Stimulated activated CD8-positive, alpha-beta memory T cell treated with anti-CD3 and anti-CD28 coated beads, Interleukin-4, amount 100 ng/mL, for 48 hours (primary cell): Measurements from ENCODE around the gene KCNK1.

Source experiments
- DNase-seq: peaks from one replicate; pipeline ENCODE4 v3.0.0-alpha.2; 2020

KCNK1 gene

GRCh38 chr1:233640179-233640578 lies 26.3 kb downstream of the KCNK1 start:
- DNase-seq = no peak

GRCh38 chr1:233641029-233641428 lies 27.1 kb downstream of the KCNK1 start:
- no peak for DNase-seq

- DNase-seq = no peak
These were observed 33.2 kb downstream of the KCNK1 start for GRCh38 chr1:233647073-233647472.

- no peak for DNase-seq
These were observed 33.7 kb downstream of the KCNK1 start for GRCh38 chr1:233647636-233648035.

DNA sequence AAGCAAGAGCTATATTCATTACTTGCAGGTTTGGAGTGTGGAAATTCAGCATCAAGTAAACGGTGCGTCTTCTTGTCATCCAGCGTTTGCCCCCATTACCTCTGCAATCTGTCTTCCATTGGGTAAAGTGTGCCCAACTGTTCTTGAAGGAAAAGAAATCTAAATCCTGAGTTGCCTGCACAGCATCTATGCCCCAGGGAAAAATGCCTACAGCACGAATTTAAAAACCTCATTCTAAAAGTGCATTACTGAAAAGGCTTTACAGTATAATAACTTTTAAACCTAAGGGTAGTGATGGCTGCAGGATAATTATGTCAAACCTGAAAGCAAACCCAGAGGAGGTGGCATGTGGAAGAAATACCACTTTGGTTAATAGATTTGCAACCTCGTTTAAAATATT lies 37.2 kb downstream of the KCNK1 start:
- DNase-seq = no peak

DNA sequence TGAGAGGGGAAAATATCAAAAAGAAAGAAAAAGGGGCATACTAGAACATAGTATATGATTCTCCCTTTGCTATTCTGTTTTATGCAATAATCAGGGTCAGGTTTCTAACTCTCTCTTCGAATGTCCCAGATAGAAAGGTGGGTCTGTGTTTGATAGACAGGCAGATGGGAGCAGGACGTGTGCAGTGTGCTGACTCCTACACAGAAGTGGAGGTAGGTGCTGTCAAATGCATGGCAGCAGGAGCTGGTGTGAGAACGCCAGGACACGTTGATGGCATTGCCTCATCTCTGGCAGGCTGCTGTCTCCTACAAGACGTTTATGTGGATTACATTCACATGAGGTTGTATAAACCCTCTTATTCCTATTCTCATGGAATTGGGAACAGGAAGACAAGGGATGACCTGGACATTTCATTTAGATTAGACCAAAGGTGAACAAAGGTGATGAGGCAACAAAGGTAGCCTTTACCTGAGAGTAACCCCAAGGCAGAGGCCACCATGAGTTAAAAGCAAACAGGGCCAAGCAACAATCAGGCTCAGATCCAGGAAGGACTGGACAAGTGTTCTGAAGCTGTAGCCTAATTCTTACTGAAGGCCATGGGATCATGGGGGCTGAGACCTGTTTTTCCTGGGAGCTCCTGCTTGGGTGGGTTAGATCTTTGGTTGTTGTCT lies 37.8 kb downstream of the KCNK1 start:
- no peak for DNase-seq

DNA sequence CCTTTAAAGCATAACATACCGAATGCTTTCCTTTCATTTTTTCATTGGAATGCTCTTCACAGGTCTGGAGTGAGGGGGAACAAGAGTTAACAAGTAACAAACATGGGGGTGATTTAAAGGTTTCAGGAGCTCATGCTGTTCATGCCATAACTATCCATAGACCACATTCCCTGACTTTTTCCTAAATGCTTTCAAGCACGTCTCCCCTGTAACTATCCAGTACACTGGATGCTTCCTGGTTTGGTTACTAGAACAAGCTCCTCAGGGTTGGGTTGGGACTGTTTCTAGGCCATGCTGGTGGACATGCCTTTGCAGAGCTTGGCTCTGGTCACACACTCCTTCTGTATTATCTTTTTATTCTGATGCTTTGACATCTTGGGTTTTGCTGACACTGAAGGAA lies 38.6 kb downstream of the KCNK1 start:
- no peak for DNase-seq

- no peak for DNase-seq
These were observed 40.9 kb downstream of the KCNK1 start for GRCh38 chr1:233654658-233655280.

DNA sequence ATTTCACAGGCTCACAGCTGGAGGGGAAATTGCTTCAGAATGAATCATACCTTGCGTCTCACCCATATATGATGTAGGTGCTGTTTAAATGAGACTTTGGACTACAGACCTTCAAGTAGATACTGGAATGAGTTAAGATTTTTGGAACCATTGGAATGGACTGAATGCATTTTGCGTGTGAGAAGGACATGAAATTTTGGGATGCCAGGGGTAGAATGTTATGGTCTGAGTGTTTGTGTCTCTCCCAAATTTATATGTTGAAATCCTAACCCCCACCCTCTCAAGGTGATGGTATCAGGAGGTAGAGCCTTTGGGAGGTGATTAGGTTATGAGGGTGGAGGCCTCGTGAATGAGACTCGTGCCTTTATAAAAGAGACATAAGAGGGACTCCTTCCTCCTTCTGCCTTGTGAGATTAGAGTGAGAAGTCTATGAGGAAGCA lies 41.4 kb downstream of the KCNK1 start:
- DNase-seq = no peak

GRCh38 chr1:233656032-233656635 lies 42.2 kb downstream of the KCNK1 start:
- DNase-seq = no peak

GRCh38 chr1:233656687-233657086 lies 42.8 kb downstream of the KCNK1 start:
- DNase-seq = no peak

GRCh38 chr1:233657466-233657865 lies 43.6 kb downstream of the KCNK1 start:
- DNase-seq = no peak

GRCh38 chr1:233659495-233659894 lies 45.6 kb downstream of the KCNK1 start:
- DNase-seq = no peak

GRCh38 chr1:233661376-233662159 lies 47.7 kb downstream of the KCNK1 start:
- no peak for DNase-seq

GRCh38 chr1:233662575-233663304 lies 48.8 kb downstream of the KCNK1 start:
- DNase-seq = no peak

DNA sequence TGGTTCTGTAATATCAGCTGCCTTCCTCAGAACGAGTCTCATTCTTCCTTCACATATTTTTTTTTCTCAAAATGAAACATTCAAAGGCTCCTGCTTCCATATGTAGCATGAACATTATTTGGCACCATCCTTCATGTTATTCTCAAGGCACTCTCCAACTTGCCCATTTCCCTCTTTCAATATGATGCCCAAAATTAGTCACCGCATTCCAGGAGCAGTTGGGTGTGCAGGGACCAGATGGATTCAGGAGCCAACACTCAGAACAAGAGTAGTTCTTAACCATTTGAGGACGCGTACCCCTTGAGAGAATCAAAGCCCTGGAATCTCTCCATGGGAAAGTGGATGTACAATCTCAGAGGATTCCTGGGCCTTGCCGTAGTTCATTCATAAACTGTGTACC lies 50.3 kb downstream of the KCNK1 start:
- no peak for DNase-seq

- DNase-seq = no peak
These were observed 51.1 kb downstream of the KCNK1 start for GRCh38 chr1:233664804-233665574.

DNA sequence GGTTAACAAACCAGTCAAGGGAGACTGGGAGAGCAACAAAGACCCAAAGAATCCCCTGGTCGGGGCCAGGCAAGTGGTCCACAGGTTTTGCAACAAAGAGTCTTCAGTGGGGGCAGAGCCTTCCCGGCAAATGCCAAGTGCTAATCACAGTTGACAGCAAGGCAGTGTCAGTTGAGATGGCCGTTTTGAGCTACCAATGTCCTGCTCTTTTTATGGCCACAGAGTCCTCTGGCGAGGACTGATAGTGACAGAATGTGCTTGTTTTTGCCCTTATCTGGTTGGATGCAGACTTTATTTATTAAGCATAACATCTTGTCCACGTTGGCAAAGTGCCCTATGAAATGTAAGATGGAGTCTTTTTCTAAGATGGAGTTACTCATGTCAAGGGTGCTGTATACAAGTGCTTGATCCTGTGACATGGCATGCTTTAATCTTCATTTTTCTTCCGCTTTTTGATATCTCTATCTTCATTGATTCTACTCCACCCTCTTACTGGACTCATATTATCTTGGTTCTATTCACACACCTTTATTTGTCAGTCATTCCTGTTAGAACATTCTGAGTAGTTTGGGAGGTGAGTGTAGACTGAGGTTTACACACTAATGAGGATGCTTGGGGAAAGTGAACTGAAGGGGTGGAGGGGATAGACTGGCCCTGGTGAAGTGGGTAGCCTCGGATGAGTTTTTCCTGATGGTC lies 51.8 kb downstream of the KCNK1 start:
- DNase-seq = no peak

GRCh38 chr1:233667741-233668140 lies 53.8 kb downstream of the KCNK1 start:
- DNase-seq = no peak

DNA sequence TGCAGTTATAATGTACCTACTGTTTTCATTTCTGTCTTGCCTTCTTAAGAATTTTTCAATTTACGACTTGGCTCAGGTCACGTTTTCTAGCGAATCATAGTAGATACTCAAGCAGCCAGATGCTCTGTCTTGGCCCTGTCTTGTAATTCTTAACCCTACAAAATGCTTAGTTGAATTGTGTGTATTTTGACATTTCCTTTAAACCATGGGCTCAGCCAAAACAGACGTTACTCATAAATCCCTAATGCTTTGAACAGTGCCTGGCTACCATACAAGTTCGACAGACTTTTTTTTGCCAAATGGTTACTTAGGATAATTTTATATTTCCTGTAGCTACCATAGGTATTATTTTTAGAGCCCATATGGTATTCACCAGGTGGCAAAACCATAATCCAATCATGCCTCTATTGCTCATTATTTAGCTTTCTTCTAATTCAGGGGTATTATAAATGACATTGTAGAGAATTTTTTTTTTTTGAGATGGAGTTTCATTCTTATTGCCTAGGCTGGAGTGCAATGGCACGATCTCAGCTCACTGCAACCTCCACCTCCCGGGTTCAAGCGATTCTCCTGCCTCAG lies 54.3 kb downstream of the KCNK1 start:
- DNase-seq = no peak

DNA sequence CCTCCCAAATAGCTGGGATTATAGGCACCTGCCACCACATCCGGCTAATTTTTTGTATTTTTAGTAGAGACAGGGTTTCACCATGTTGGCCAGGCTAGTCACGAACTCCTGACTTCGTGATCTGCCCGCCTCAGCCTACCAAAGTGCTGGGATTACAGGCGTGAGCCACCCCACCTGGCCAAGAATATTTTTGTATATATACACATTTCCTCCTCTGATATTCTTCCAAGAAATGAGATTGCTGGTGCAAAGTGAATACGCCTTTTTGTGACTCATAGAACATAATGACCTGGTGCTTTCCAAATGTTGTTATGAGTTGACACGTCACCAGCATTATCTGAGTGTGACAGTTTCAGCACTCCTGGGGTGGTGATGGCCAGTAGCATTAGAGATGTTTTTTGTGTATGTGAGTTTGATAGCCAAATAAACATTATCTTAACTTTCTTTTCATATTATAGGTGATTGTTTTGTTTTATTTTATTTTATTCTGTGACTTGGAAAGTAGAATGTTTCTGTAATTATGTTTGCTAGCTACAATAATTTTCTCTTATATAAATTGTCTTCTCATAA lies 54.9 kb downstream of the KCNK1 start:
- no peak for DNase-seq
